ENCODE data around the gene PLA2G6.

- TF ChIP-seq CTCF (conservative IDR thresholded peaks at IDR 0.05) (no peak), EZH2 (IDR thresholded peaks at IDR 0.05; ENCODE audit: low read depth) (no peak)
Measured at GRCh38 chr22:38167988-38168407, 13.6 kb downstream of the PLA2G6 start.
